Thyroid gland (tissue), 4 donors: Measurements from ENCODE around the gene CCR7.

ENCODE experiments used
- CTCF ChIP-seq, 6 experiments: fragments of 200-600 bp in 3 of 6; fragments of 450-650 bp in 3 of 6; sonication (generic) in 3 of 6; IDR thresholded peaks; one replicate each; pipeline ENCODE4 v1.5.1; 2016 to 2019; ENCODE audit warnings: antibody characterized with exemption in 6 of 6, mild to moderate bottlenecking in 2 of 6, inconsistent platforms in 1 of 6, moderate library complexity in 1 of 6
- POLR2A ChIP-seq, 2 donors: fragments of 450-650 bp; IDR thresholded peaks; one replicate each; pipeline ENCODE4 v1.6.1; 2017; ENCODE audit warnings: antibody characterized with exemption in 2 of 2, mild to moderate bottlenecking in 2 of 2, moderate library complexity in 1 of 2

- TF ChIP-seq CTCF (IDR thresholded peaks at IDR 0.05) (no peak), POLR2A (IDR thresholded peaks at IDR 0.05) (no peak)
Measured at GRCh38 chr17:40558300-40558889, 6.9 kb downstream of the CCR7 start.
